GM12878 (cell line): ENCODE data around the gene PCDHGB6. TPM values are rescaled to one million over a fixed set of nuclear protein-coding genes. Genes with fewer than 3 reads are reported as not detected.

Experiments used
- ASH2L ChIP-seq: fragments of 300-600, 200-600 bp; sonication (generic); IDR thresholded peaks from 2 replicates; pipeline ENCODE4 v1.6.1; 2017; ENCODE audit warnings: low read depth, mild to moderate bottlenecking, borderline replicate concordance
- BCL11A ChIP-seq: IDR thresholded peaks from 2 replicates; pipeline ENCODE4 v1.6.1; 2011; ENCODE audit warnings: low read depth, low read length
- BHLHE40 ChIP-seq, 2 experiments: fragments of 450-650 bp in 1 of 2; IDR thresholded peaks; 2 replicates each; pipeline ENCODE4 v1.6.1; 2011 to 2017; ENCODE audit warnings: low read depth in 2 of 2, borderline replicate concordance in 1 of 2, improper control_type of control experiment in 1 of 2, low read length in 1 of 2, mild to moderate bottlenecking in 1 of 2
- CBX5 ChIP-seq: sonication (generic); IDR thresholded peaks from 2 replicates; pipeline ENCODE4 v1.6.1; 2016; ENCODE audit warnings: low read depth, moderate library complexity, mild to moderate bottlenecking, inconsistent platforms
- CREB1 ChIP-seq: IDR thresholded peaks from 2 replicates; pipeline ENCODE4 v1.6.1; 2012; ENCODE audit warnings: low read depth, mild to moderate bottlenecking, inconsistent platforms
- EGR1 ChIP-seq, 2 experiments: IDR thresholded peaks; 1 replicate in 1 of 2; 2 replicates in 1 of 2; pipeline ENCODE4 v1.6.1; 2011 to 2012; ENCODE audit warnings: low read depth in 2 of 2, low read length in 2 of 2, borderline replicate concordance in 1 of 2, mild to moderate bottlenecking in 1 of 2, moderate library complexity in 1 of 2
- EP300 ChIP-seq, 2 experiments: fragments of 150-350 bp in 1 of 2; IDR thresholded peaks; 2 replicates each; pipeline ENCODE4 v1.6.1; 2011 to 2012; ENCODE audit warnings: low read depth in 2 of 2, low read length in 2 of 2, borderline replicate concordance in 1 of 2, improper control_type of control experiment in 1 of 2, inconsistent platforms in 1 of 2; ENCODE audit not compliant: control insufficient read depth in 1 of 2
- EZH2 ChIP-seq: IDR thresholded peaks from 2 replicates; pipeline ENCODE4 v1.6.1; 2012; ENCODE audit warnings: low read depth, mild to moderate bottlenecking, control low read depth, inconsistent platforms, low read length, borderline replicate concordance; ENCODE audit not compliant: control insufficient read depth
- IKZF1 ChIP-seq: fragments of 450-650 bp; conservative IDR thresholded peaks from 2 replicates; pipeline ENCODE4 v1.6.1; 2017; ENCODE audit warnings: antibody characterized with exemption, mild to moderate bottlenecking
- MYC ChIP-seq: IDR thresholded peaks from 2 replicates; pipeline ENCODE4 v1.6.1; 2011; ENCODE audit warnings: mild to moderate bottlenecking, low read length, moderate library complexity, inconsistent platforms; ENCODE audit not compliant: insufficient read depth, insufficient replicate concordance, insufficient read length, severe bottlenecking
- NFXL1 ChIP-seq: fragments of 450-650 bp; IDR thresholded peaks from 2 replicates; pipeline ENCODE4 v1.6.1; 2017; ENCODE audit warnings: antibody characterized with exemption, mild to moderate bottlenecking, borderline replicate concordance
- NR2C2 ChIP-seq: IDR thresholded peaks from 2 replicates; pipeline ENCODE4 v1.6.1; 2011; ENCODE audit warnings: borderline replicate concordance, low read depth; ENCODE audit not compliant: control insufficient read depth, insufficient read length
- PAX5 ChIP-seq: IDR thresholded peaks from 2 replicates; pipeline ENCODE4 v1.6.1; 2011; ENCODE audit warnings: low read depth, low read length, borderline replicate concordance
- SMC3 ChIP-seq: IDR thresholded peaks from 2 replicates; pipeline ENCODE4 v1.6.1; 2011; ENCODE audit warnings: low read length, improper control_type of control experiment, borderline replicate concordance
- SPI1 ChIP-seq: IDR thresholded peaks from 2 replicates; pipeline ENCODE4 v1.6.1; 2011; ENCODE audit warnings: low read depth, mild to moderate bottlenecking, low read length, moderate library complexity, borderline replicate concordance; ENCODE audit not compliant: insufficient read depth
- SREBF1 ChIP-seq: IDR thresholded peaks from 2 replicates; pipeline ENCODE4 v1.6.1; 2012; ENCODE audit warnings: mild to moderate bottlenecking, low read length
- WRNIP1 ChIP-seq: IDR thresholded peaks from 2 replicates; pipeline ENCODE4 v1.6.1; 2011; ENCODE audit warnings: low read depth, low read length, improper control_type of control experiment, borderline replicate concordance
- YBX1 ChIP-seq: fragments of 450-650 bp; IDR thresholded peaks from 2 replicates; pipeline ENCODE4 v1.6.1; 2016; ENCODE audit warnings: antibody characterized with exemption
- ZBED1 ChIP-seq: IDR thresholded peaks from 2 replicates; pipeline ENCODE4 v1.6.1; 2016; ENCODE audit warnings: borderline replicate concordance
- polyA plus RNA-seq, 11 experiments: library from polyadenylated mRNA; depleted of rRNA in 4 of 11; unstranded in 6 of 11; stranded (reverse) in 5 of 11; fragments of >200 nt; fragmentation: Nextera tagmentation in 4 of 11; fragmentation: Illumina TruSeq in 1 of 11; extraction: Ambion mirVana in 4 of 11; extraction: Trizol in 1 of 11; gene quantifications; 1 replicate in 1 of 11; 2 replicates in 10 of 11; pipeline versions ENCODE4 v1.2.1 to v1.2.3, GENCODE V29; 2011 to 2016; ENCODE audit warnings: inconsistent platforms in 2 of 11, missing spikeins in 2 of 11, low read depth in 1 of 11
- total RNA-seq, 4 experiments: library from RNA; depleted of rRNA in 3 of 4; stranded (reverse); fragments of >200 nt in 3 of 4; fragmentation: Illumina TruSeq in 1 of 4; extraction: Trizol in 1 of 4; gene quantifications; 2 replicates each; pipeline versions ENCODE4 v1.2.1 to v1.2.3, GENCODE V29; 2013 to 2021
- TF ChIP-seq, protein P1 (sequence below): IDR thresholded peaks from 2 replicates; pipeline ENCODE4 v1.6.1; 2012; ENCODE audit warnings: improper control_type of control experiment, low read depth, low read length; ENCODE audit not compliant: insufficient replicate concordance
- TF ChIP-seq, protein P2 (sequence below): IDR thresholded peaks from 2 replicates; pipeline ENCODE4 v1.6.1; 2011; ENCODE audit warnings: borderline replicate concordance, low read depth, mild to moderate bottlenecking, moderate library complexity, low read length; ENCODE audit not compliant: insufficient read depth, poor library complexity, severe bottlenecking
- TF ChIP-seq, protein P3 (sequence below): fragments of 450-650 bp; IDR thresholded peaks from 2 replicates; pipeline ENCODE4 v1.6.1; 2017; ENCODE audit warnings: borderline replicate concordance

PCDHGB6 gene
- total and polyA plus RNA-seq, 10 of the 15 experiments (the other 5 are each of a cell fraction or from before 2014, with no cell fraction given): 0.07 to 1.0 (median 0.31) TPM

DNA sequence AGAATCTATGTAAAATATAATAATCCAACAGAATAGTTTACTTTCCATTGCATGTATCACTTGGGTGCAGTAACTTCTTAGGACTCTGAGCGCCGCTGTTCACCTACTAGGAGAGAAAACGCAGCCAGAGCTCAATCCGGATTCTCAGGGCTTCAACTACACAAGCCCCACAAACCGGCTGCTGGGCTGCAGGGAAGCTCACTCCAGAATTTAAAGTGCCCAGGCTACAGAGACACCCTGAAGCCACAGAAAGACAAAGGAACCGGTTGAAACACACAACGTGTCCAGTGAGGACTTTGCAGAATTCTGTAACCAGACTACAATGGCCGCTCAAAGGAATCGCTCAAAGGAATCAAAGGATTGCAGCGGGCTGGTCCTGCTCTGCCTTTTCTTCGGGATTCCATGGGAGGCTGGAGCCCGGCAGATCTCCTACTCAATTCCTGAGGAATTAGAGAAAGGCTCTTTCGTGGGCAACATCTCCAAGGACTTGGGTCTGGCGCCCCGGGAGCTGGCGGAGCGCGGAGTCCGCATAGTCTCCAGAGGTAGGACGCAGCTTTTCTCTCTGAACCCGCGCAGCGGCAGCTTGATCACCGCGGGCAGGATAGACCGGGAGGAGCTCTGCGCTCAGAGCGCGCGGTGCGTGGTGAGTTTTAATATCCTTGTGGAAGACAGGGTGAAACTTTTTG, 5.2 kb downstream of the PCDHGB6 start, which contains the start of gene PCDHGA10 (continued):
- TF ChIP-seq, protein P1, sequence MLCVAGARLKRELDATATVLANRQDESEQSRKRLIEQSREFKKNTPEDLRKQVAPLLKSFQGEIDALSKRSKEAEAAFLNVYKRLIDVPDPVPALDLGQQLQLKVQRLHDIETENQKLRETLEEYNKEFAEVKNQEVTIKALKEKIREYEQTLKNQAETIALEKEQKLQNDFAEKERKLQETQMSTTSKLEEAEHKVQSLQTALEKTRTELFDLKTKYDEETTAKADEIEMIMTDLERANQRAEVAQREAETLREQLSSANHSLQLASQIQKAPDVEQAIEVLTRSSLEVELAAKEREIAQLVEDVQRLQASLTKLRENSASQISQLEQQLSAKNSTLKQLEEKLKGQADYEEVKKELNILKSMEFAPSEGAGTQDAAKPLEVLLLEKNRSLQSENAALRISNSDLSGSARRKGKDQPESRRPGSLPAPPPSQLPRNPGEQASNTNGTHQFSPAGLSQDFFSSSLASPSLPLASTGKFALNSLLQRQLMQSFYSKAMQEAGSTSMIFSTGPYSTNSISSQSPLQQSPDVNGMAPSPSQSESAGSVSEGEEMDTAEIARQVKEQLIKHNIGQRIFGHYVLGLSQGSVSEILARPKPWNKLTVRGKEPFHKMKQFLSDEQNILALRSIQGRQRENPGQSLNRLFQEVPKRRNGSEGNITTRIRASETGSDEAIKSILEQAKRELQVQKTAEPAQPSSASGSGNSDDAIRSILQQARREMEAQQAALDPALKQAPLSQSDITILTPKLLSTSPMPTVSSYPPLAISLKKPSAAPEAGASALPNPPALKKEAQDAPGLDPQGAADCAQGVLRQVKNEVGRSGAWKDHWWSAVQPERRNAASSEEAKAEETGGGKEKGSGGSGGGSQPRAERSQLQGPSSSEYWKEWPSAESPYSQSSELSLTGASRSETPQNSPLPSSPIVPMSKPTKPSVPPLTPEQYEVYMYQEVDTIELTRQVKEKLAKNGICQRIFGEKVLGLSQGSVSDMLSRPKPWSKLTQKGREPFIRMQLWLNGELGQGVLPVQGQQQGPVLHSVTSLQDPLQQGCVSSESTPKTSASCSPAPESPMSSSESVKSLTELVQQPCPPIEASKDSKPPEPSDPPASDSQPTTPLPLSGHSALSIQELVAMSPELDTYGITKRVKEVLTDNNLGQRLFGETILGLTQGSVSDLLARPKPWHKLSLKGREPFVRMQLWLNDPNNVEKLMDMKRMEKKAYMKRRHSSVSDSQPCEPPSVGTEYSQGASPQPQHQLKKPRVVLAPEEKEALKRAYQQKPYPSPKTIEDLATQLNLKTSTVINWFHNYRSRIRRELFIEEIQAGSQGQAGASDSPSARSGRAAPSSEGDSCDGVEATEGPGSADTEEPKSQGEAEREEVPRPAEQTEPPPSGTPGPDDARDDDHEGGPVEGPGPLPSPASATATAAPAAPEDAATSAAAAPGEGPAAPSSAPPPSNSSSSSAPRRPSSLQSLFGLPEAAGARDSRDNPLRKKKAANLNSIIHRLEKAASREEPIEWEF: no peak
- TF ChIP-seq PAX5 (no peak), MYC (no peak), WRNIP1 (no peak), BHLHE40 (IDR thresholded peaks at IDR 0.05; ENCODE audit: borderline replicate concordance in 1 of 2, low read depth in 2 of 2, low read length in 1 of 2) (no peak), CBX5 (no peak), NR2C2 (no peak), ZBED1 (no peak), CREB1 (no peak), YBX1 (no peak), NFXL1 (no peak), IKZF1 (peak; percentile 45; the same call in 1 of the 2 replicates), EZH2 (no peak), SREBF1 (no peak), SMC3 (peak; percentile 77), EGR1 (IDR thresholded peaks at IDR 0.05; ENCODE audit: borderline replicate concordance in 1 of 2, low read depth in 2 of 2, low read length in 2 of 2) (no peak), EP300 (IDR thresholded peaks at IDR 0.05; ENCODE audit: borderline replicate concordance in 1 of 2, control insufficient read depth in 1 of 2, low read depth in 2 of 2, low read length in 2 of 2) (no peak), ASH2L (no peak), BCL11A (no peak), SPI1 (no peak)
- TF ChIP-seq, protein P2, sequence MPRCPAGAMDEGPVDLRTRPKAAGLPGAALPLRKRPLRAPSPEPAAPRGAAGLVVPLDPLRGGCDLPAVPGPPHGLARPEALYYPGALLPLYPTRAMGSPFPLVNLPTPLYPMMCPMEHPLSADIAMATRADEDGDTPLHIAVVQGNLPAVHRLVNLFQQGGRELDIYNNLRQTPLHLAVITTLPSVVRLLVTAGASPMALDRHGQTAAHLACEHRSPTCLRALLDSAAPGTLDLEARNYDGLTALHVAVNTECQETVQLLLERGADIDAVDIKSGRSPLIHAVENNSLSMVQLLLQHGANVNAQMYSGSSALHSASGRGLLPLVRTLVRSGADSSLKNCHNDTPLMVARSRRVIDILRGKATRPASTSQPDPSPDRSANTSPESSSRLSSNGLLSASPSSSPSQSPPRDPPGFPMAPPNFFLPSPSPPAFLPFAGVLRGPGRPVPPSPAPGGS: no peak
- TF ChIP-seq, protein P3, sequence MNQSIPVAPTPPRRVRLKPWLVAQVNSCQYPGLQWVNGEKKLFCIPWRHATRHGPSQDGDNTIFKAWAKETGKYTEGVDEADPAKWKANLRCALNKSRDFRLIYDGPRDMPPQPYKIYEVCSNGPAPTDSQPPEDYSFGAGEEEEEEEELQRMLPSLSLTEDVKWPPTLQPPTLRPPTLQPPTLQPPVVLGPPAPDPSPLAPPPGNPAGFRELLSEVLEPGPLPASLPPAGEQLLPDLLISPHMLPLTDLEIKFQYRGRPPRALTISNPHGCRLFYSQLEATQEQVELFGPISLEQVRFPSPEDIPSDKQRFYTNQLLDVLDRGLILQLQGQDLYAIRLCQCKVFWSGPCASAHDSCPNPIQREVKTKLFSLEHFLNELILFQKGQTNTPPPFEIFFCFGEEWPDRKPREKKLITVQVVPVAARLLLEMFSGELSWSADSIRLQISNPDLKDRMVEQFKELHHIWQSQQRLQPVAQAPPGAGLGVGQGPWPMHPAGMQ: no peak
